Omental fat pad (tissue), 4 donors: ENCODE data around the gene KRTAP20-3. TPM values are rescaled to one million over a fixed set of nuclear protein-coding genes. Genes with fewer than 3 reads are reported as not detected.

ENCODE experiments used
- ATAC-seq: fragments of 150-250 bp; one replicate; pipeline ENCODE4 v1.9.1; 2016; ENCODE audit warnings: mild to moderate bottlenecking, moderate library complexity; ENCODE audit not compliant: low FRiP score
- DNase-seq: peaks from one replicate; pipeline ENCODE4 v3.0.0-alpha.2; 2019; ENCODE audit warnings: low spot score
- CTCF ChIP-seq, 3 donors: fragments of 450-650 bp; IDR thresholded peaks; one replicate each; pipeline ENCODE4 v1.5.1; 2016 to 2017; ENCODE audit warnings: antibody characterized with exemption in 3 of 3, mild to moderate bottlenecking in 3 of 3, moderate library complexity in 2 of 3
- small RNA-seq: library from RNA; depleted of rRNA; stranded (forward); fragments of <200 nt; gene quantifications from one replicate; pipeline ENCODE3, GENCODE V24; 2016
- total RNA-seq, 4 donors: library from RNA; depleted of rRNA; stranded (reverse); fragments of >200 nt; gene quantifications; one replicate each; pipeline ENCODE4 v1.1.0, GENCODE V29; 2016

The KRTAP20-3 gene
- total RNA-seq, 4 donors from 2014 or later, result not detected

DNA sequence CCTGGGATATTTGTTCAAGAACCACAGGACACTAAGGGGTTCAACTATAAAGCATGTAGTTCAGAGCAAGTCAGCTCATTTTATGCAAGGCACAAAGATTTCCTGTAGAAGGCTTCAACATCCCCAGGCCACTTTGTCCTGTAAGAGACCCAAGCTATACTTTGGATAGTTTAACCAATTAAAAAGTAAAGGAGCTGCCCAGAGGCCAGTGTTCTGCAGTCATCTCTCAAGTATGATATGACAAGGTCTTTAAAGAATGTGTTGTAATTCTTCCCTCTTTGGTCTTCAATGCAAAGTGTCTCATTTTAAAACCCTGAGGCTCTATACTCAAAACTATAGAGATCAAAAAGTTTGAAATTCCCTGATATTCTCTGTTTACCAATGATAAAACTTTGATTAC is 34.1 kb downstream of the KRTAP20-3 start:
- no peak for DNase-seq
- TF ChIP-seq CTCF (IDR thresholded peaks at IDR 0.05), result no peak

DNA sequence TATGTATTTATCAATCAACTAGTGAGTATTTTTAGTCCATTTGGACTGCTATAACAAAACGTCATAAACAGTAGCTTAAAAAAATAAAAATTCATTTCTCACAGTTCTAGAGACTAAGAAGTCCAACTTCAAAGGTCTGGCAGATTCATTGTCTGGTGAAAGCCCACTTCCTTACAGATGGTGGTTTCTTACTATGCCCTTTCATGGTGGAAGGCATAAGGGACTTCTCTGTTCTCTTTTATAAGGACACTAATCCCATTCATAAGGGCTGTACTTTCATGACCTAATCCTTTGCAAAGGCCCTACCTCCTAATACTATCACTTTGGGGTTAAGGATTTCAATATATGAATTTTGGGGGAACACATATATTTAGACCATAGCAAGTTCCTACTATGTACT is 37.9 kb downstream of the KRTAP20-3 start:
- ATAC-seq (no peak), DNase-seq (no peak)
- no peak for TF ChIP-seq CTCF (IDR thresholded peaks at IDR 0.05)

More for the DNA sequence above, 34.1 kb downstream of the KRTAP20-3 start:
- no peak for ATAC-seq

DNA sequence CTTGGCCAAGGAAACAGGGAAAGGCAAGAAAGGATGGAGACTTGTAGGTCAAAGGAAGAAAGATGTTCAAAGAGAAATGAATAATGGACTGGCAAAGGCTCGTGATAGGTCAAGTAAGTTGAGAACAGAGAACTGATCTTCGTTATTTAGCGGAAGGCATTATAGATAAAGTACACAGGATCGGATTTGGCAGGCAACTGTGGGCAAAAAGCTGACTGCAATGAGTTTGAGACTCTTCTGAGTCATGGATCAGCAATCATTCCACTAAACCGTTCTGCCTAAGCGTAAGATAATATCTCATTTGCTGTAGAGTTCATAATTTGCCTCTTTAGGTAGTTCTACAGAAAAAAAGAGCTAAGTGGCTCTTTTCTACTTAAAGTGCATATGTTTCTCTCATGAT is 41.8 kb downstream of the KRTAP20-3 start:
- DNase-seq, result no peak
- TF ChIP-seq CTCF (IDR thresholded peaks at IDR 0.05), result no peak
- no peak for ATAC-seq

DNA sequence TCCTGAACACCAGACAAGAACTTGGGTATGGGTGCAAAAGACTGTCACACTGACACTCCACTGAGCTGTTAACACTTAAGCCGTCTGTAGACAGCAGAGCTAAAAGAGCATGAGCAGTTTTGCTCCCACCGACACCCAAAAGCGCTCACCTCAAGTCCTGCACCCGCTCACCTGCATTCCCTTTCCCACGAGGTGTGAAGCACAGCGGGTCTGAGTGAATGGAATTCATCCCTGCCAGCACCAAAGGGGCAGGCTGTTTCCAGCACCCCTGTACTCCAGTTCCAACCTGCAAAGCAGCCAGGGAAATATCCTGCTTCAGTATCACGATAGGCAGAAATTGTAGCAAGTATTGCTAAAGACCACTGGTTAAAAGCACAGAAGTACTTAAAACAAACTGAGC is 47.2 kb downstream of the KRTAP20-3 start:
- DNase-seq (no peak), ATAC-seq (no peak)
- TF ChIP-seq CTCF (IDR thresholded peaks at IDR 0.05), result no peak

Small RNA genes within 50 kb of the gene (small RNA-seq; reads per million reads assigned to genes)
- gene KRTAP20-1 (not detected), gene KRTAP20-3 (not detected), gene KRTAP20-4 (not detected), gene KRTAP22-1 (not detected)

Other genes starting within 250 kb of the KRTAP20-3 start
- gene KRTAP13-1, start 246.8 kb upstream of the KRTAP20-3 start, total RNA-seq, result not detected
- gene KRTAP13-3, start 216.9 kb upstream of the KRTAP20-3 start, total RNA-seq, result not detected
- not detected for gene KRTAP13-4, start 212.6 kb upstream of the KRTAP20-3 start, total RNA-seq
- gene KRTAP15-1, start 202.6 kb upstream of the KRTAP20-3 start, total RNA-seq, result not detected
- not detected for gene KRTAP19-1, start 162.5 kb upstream of the KRTAP20-3 start, total RNA-seq
- not detected for gene KRTAP19-2, start 155.4 kb upstream of the KRTAP20-3 start, total RNA-seq
- not detected for gene KRTAP19-3, start 150.9 kb upstream of the KRTAP20-3 start, total RNA-seq
- not detected for gene KRTAP19-4, start 145.7 kb upstream of the KRTAP20-3 start, total RNA-seq
- not detected for gene KRTAP19-5, start 140.7 kb upstream of the KRTAP20-3 start, total RNA-seq
- gene KRTAP19-6, start 101.0 kb upstream of the KRTAP20-3 start, total RNA-seq, result not detected
- gene KRTAP19-7, start 81.5 kb upstream of the KRTAP20-3 start, total RNA-seq, result not detected
- not detected for gene KRTAP22-2, start 52.5 kb upstream of the KRTAP20-3 start, total RNA-seq
- gene KRTAP6-3, start 50.4 kb upstream of the KRTAP20-3 start, total RNA-seq, result not detected
- gene KRTAP6-2, start 44.0 kb upstream of the KRTAP20-3 start, total RNA-seq, result not detected
- not detected for gene KRTAP22-1, start 41.8 kb upstream of the KRTAP20-3 start, total RNA-seq
- not detected for gene KRTAP6-1, start 28.9 kb upstream of the KRTAP20-3 start, total RNA-seq
- gene KRTAP20-1, start 26.4 kb upstream of the KRTAP20-3 start, total RNA-seq, result not detected
- gene KRTAP20-4, start 22.2 kb upstream of the KRTAP20-3 start, total RNA-seq, result not detected
- gene KRTAP20-2, start 7.7 kb upstream of the KRTAP20-3 start, total RNA-seq, result not detected
- not detected for gene KRTAP21-3, start 75.9 kb downstream of the KRTAP20-3 start, total RNA-seq
- not detected for gene KRTAP21-2, start 104.4 kb downstream of the KRTAP20-3 start, total RNA-seq
- gene KRTAP21-1, start 112.6 kb downstream of the KRTAP20-3 start, total RNA-seq, result not detected
- not detected for gene KRTAP8-1, start 170.4 kb downstream of the KRTAP20-3 start, total RNA-seq
- gene KRTAP7-1, start 186.9 kb downstream of the KRTAP20-3 start, total RNA-seq, result not detected
- not detected for gene KRTAP11-1, start 238.7 kb downstream of the KRTAP20-3 start, total RNA-seq